HL-60 (cell line): ENCODE results near the gene NBPF1.
"Not testable (repeated sequence)": the region's sequence is repeated elsewhere in the genome, so short reads cannot be mapped to it uniquely, and the experiment has no call there.

Source experiments
- DNase-seq, 2 experiments: peaks; one replicate each; pipeline ENCODE4 v3.0.0-alpha.2; 2010 to 2020; ENCODE audit warnings: low read depth in 1 of 2, low spot score in 1 of 2
- H3K27ac ChIP-seq: fragments of 250-450 bp; sonication (Bioruptor Pico); replicated peaks from 2 replicates; pipeline ENCODE4 v1.5.1; 2020; ENCODE audit warnings: mild to moderate bottlenecking, moderate library complexity
- H3K27me3 ChIP-seq: fragments of 250-450 bp; sonication (Bioruptor Pico); 2 replicates; pipeline ENCODE4 v1.5.1; 2021; ENCODE audit warnings: mild to moderate bottlenecking, moderate library complexity; ENCODE audit not compliant: insufficient read depth, poor library complexity, severe bottlenecking
- H3K4me3 ChIP-seq: replicated peaks from 2 replicates; pipeline ENCODE4 v1.5.1; 2011; ENCODE audit warnings: mild to moderate bottlenecking, control low read depth, low read length; ENCODE audit not compliant: insufficient read depth

NBPF1 gene

GRCh38 chr1:16588081-16588480 lies 25.3 kb downstream of the NBPF1 start:
- H3K27ac ChIP-seq, H3K27me3 ChIP-seq, H3K4me3 ChIP-seq, DNase-seq: not testable (repeated sequence)

GRCh38 chr1:16587639-16588038 lies 25.7 kb downstream of the NBPF1 start:
- not testable (repeated sequence) for H3K4me3 ChIP-seq, H3K27me3 ChIP-seq, H3K27ac ChIP-seq, DNase-seq

- H3K27ac ChIP-seq, DNase-seq, H3K27me3 ChIP-seq, H3K4me3 ChIP-seq: not testable (repeated sequence)
Observed at GRCh38 chr1:16565324-16565723, 48.0 kb downstream of the NBPF1 start.

- not testable (repeated sequence) for DNase-seq, H3K27me3 ChIP-seq
Observed at GRCh38 chr1:16561035-16561434, 52.3 kb downstream of the NBPF1 start.

GRCh38 chr1:16560498-16560897 lies 52.9 kb downstream of the NBPF1 start:
- H3K27me3 ChIP-seq: not testable (repeated sequence)

More at GRCh38 chr1:16561035-16561434, 52.3 kb downstream of the NBPF1 start:
- H3K4me3 ChIP-seq, H3K27ac ChIP-seq: not testable (repeated sequence)

GRCh38 chr1:16559688-16560087 lies 53.7 kb downstream of the NBPF1 start:
- not testable (repeated sequence) for H3K27ac ChIP-seq, H3K27me3 ChIP-seq, H3K4me3 ChIP-seq, DNase-seq

More at GRCh38 chr1:16560498-16560897, 52.9 kb downstream of the NBPF1 start:
- not testable (repeated sequence) for H3K27ac ChIP-seq, DNase-seq, H3K4me3 ChIP-seq

GRCh38 chr1:16557034-16557433 lies 56.3 kb downstream of the NBPF1 start:
- H3K27me3 ChIP-seq, DNase-seq, H3K27ac ChIP-seq, H3K4me3 ChIP-seq: not testable (repeated sequence)

GRCh38 chr1:16553244-16553643 lies 60.1 kb downstream of the NBPF1 start:
- not testable (repeated sequence) for H3K27ac ChIP-seq, DNase-seq, H3K27me3 ChIP-seq, H3K4me3 ChIP-seq

- H3K27me3 ChIP-seq, DNase-seq, H3K27ac ChIP-seq, H3K4me3 ChIP-seq: not testable (repeated sequence)
Observed at GRCh38 chr1:16550212-16550918, 63.0 kb downstream of the NBPF1 start.

- H3K27me3 ChIP-seq, H3K27ac ChIP-seq, DNase-seq, H3K4me3 ChIP-seq: not testable (repeated sequence)
Observed at GRCh38 chr1:16549545-16549944, 63.8 kb downstream of the NBPF1 start.

- not testable (repeated sequence) for H3K27me3 ChIP-seq
Observed at GRCh38 chr1:16547502-16548241, 65.7 kb downstream of the NBPF1 start.

GRCh38 chr1:16545682-16546095 lies 67.7 kb downstream of the NBPF1 start:
- H3K4me3 ChIP-seq, H3K27ac ChIP-seq, H3K27me3 ChIP-seq, DNase-seq: not testable (repeated sequence)

More at GRCh38 chr1:16547502-16548241, 65.7 kb downstream of the NBPF1 start:
- H3K4me3 ChIP-seq, H3K27ac ChIP-seq, DNase-seq: not testable (repeated sequence)
